ENCODE results near the gene MYO9A.
"Not testable (repeated sequence)": the region's sequence is repeated elsewhere in the genome, so short reads cannot be mapped to it uniquely, and the experiment has no call there.

MYO9A gene

DNA sequence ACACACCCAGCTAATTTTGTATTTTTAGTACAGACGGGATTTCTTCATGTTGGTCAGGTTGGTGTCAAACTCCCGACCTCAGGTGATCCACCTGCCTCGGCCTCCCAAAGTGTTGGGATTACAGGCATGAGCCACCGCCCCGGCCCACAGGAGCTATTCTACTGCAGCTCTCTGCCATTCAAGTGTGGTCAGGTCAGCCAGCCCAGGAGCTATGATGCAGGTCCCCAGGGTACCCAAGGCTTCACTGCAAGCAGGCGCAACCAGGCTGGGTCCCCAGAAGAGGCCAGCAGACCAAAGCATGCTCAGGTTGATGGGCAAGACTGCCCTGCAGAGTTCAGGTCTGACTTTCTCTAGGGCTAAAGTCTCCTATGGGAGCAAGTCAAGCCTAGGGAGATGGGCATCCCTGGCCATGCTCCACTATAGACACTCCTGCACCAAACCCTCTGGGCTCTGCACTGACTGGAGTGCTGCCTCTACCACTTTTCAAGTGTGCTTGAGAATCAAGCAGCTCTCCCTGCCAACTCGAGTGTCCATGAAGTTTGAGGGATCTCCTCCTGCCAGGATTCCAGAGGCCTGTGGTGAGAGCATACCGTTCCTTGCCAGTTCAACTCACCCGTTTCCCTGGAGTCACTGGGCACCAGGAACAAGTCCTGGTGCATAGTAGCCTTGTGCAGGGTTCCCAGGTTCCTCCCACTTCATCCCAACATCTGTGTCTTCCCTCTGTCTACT, 30.9 kb downstream of the MYO9A start:
- no peak for DNase-seq

GRCh38 chr15:72086010-72086697, 31.8 kb downstream of the MYO9A start:
- no peak for DNase-seq

DNA sequence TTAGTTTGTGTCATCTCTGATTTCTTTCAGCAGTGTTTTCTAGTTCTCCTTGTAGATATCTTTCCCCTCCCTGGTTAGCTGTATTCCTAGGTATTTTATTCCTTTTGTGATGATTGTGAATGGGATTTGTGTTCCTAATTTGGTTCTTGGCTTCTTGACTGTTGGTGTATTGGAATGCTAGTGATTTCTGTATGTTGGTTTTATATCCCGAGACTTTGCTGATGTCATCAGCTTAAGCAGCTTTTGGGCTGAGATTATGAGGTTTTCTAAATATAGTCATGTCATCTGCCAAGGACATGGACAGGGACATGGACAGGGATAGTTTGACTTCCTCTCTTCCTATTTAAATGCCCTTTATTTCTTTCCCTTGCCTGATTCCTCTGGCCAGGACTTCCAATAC, 35.8 kb downstream of the MYO9A start:
- no peak for DNase-seq

DNA sequence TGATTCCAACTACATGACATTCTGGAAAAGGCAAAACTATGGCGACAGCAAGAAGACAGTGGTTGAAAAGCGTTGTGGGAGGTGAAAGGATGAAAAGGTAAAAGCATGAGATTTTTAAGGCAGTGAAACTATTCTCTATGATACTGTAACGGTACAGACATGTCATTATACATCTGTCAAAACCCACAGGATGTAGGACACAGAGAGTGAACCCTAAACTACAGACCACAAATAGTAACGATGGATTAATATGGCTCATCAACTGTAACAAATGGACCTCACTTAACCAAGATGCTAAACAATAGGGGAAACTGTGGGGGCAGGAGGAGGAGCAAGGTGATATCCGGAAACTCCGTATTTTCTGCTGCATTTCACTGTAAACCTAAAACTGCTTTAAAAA, 39.1 kb downstream of the MYO9A start:
- DNase-seq: no peak

DNA sequence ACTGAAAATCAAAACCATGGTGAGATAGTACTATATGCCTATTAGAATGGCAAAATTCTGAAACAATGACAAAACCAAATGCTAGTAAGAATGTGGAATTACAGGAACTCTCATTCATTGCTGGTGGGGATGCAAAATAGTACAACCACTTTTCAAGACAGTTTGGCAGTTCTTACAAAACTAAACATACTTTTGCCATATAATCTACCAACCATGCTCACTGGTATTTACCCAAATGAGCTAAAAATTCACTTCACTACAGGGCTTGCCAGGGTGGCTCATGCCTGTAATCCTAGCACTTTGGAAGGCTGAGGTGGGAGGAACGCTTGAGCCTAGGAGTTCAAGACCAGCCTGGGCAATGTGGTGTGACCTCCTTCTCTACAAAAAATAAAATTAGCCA, 40.0 kb downstream of the MYO9A start:
- DNase-seq: no peak

DNA sequence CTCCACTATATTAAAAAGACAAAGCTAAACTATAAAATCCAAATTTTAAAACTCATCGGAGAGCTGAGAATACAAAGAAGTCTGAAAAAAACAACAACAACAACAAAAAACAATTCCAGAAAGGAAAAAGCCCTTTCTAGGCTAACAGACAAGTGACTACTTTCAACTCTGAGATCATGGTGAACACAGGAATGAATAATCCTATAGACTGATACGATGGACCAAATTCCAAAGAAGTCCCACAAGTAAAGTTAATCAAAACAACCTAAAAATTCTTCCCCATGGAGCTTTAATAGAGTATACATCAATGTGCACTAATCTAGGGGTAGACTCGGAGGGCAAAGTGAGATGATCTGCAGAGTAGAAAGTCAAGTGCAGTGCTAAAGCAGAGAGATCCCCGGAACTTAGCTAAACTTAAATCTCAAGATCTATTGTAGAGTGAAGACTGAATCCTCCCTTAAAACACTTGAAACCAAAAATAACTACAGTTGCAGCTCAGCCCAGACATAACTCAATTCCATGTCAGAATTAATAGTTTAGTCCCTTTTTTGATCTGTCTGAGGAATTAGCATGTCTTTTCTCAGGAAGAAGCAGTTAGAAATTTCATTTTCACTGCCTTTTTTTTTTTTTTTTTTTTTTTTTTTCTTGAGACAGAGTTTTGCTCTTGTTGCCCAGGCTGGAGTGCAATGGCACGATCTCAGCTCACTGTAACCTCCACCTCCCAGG, 43.5 kb downstream of the MYO9A start:
- DNase-seq: no peak

GRCh38 chr15:72071448-72071825, 46.5 kb downstream of the MYO9A start:
- DNase-seq: not testable (repeated sequence)

DNA sequence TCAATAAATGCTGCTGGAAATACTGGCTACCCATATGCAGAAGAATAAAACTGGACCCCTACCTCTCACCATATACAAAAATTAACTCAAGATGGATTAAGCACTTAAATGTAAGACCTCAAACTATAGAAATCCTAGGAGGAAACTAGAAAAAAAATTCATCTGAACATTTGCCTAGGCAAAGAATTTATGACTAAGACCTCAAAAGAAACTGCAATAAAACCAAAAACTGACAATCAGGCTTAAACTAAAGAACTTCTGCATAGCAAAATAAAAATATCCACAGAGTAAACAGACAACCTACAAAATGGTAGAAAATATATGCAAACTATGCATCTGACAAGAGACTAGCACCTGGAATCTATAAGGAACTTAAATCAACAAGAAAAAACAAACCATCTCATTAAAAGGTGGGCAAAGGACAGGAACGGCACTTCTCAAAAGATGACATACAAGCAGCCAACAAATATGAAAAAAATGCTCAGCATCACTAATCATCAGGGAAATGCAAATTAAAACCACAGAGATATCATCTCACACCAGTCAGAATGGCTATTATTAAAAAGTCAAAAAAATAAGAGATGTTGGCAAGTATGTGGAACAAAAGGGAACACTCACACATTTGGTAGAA, 47.0 kb downstream of the MYO9A start:
- no peak for DNase-seq

DNA sequence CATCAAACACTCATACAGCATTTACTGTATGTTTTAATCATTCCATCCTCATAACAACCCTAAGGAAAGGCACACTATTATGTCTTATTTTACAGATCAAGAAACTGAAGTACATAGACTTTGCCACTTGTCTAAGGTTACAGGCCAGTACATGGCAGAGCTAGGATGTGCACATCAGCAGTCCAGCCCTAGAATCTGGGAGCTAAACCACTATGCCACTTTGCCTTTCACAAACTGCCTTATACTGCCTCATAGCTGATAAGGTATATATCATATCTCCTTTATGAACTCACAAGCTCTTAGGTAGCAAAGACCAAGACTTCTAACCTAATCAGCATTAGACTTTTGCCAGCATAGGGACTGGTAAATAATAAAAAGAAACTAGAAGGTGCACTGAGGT, 49.1 kb downstream of the MYO9A start:
- DNase-seq: no peak

GRCh38 chr15:72065801-72066200, 52.1 kb downstream of the MYO9A start:
- DNase-seq: no peak

- DNase-seq: no peak
Observed at GRCh38 chr15:72063186-72063585, 54.8 kb downstream of the MYO9A start.

DNA sequence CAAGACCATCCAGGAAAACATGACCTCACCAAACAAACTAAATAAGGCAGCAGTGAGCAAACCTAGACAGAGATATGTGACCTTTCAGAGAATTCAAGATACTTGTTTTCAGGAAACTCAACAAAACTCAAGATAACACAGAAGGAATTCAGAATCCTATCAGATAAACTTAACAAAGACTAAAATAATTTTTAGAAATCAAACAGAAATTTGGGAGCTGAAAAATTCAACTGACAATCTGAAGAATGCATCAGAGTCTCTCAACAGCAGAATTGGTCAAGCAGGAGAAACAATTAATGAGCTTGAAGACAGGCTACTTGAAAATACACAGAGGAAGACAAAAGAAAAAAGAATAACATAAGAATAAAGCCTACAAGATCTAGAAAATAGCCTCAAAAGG, 55.6 kb downstream of the MYO9A start:
- no peak for DNase-seq

- no peak for DNase-seq
Observed at GRCh38 chr15:72060687-72061250, 57.2 kb downstream of the MYO9A start.

DNA sequence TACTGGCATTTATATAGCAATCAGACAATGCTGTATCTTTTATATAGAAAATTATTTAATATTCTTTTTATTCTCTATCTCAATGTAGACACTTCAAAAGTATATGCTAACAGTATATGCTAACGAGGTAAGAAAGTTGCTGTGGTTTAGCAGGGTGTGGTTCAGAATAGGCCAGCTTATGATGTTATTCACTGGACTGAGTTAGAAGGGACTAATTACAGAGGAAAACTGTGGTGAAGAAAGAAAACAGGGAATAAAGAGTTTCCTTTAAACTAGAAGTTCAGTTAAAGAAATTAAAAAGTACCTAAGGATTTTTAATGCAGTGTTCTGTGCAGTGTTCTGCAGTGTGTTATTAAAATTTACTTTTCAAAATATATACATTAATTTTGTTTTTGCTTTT, 59.4 kb downstream of the MYO9A start:
- DNase-seq: no peak

- DNase-seq: no peak
Observed at GRCh38 chr15:72057548-72058091, 60.3 kb downstream of the MYO9A start.

GRCh38 chr15:72056217-72056616, 61.7 kb downstream of the MYO9A start:
- DNase-seq: not testable (repeated sequence)

- DNase-seq: not testable (repeated sequence)
Observed at GRCh38 chr15:72053297-72053696, 64.7 kb downstream of the MYO9A start.

- no peak for DNase-seq
Observed at GRCh38 chr15:72050700-72051099, 67.2 kb downstream of the MYO9A start.

DNA sequence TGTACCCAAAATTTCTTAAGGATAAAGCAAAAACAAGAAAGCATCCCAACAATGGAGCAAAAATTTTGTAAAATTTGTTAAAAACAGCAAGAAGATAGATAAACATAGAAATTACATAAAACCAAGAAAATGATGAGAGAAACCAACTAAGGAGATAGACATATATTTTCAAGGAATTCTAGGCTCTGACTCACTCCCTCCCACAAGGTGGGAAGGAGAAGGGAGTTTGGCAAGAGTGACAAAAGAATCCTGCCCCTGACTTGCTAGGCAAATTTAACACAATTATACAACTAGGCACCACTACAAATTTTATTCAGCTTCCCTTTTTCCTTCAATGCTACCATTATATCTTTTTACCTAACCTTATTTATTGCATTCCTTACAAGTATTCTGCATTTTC, 70.9 kb downstream of the MYO9A start:
- no peak for DNase-seq

- no peak for DNase-seq
Observed at GRCh38 chr15:72044956-72045355, 73.0 kb downstream of the MYO9A start.

GRCh38 chr15:72042865-72043264, 75.1 kb downstream of the MYO9A start:
- DNase-seq: no peak

GRCh38 chr15:72042054-72042453, 75.9 kb downstream of the MYO9A start:
- no peak for DNase-seq

GRCh38 chr15:72037321-72037720, 80.6 kb downstream of the MYO9A start:
- DNase-seq: no peak

Data from CD4-positive, alpha-beta T cell treated with Interleukin-10 for 1 hour (primary cell).